Loucy (cell line): ENCODE data around the gene SULT1B1.
"Not testable (repeated sequence)": the region's sequence is repeated elsewhere in the genome, so short reads cannot be mapped to it uniquely, and the experiment has no call there.

Experiments used
- H2AFZ ChIP-seq: fragments of 200-600 bp; sonication (generic); 2 replicates; pipeline ENCODE4 v1.6.0; 2016; ENCODE audit warnings: antibody characterized with exemption, mild to moderate bottlenecking, low read length, moderate library complexity
- H3F3A ChIP-seq: fragments of 200-600 bp; 2 replicates; pipeline ENCODE4 v1.6.0; 2016; ENCODE audit warnings: antibody characterized with exemption, low read depth, mild to moderate bottlenecking
- H3K27me3 ChIP-seq: fragments of 200-600 bp; sonication (generic); 2 replicates; pipeline ENCODE4 v1.6.1; 2014; ENCODE audit warnings: low read length, mild to moderate bottlenecking; ENCODE audit not compliant: insufficient read depth, poor library complexity, severe bottlenecking
- H3K36me3 ChIP-seq: fragments of 200-600 bp; sonication (generic); 2 replicates; pipeline ENCODE4 v1.6.1; 2016; ENCODE audit warnings: low read length; ENCODE audit not compliant: insufficient read depth
- H3K4me1 ChIP-seq: fragments of 200-600 bp; sonication (generic); 2 replicates; pipeline ENCODE4 v1.5.1; 2014; ENCODE audit warnings: low read length, mild to moderate bottlenecking; ENCODE audit not compliant: insufficient read depth, poor library complexity, severe bottlenecking
- H3K4me2 ChIP-seq: fragments of 200-600 bp; sonication (generic); 2 replicates; pipeline ENCODE4 v1.6.0; 2014; ENCODE audit warnings: antibody characterized with exemption, low read length, low read depth, mild to moderate bottlenecking; ENCODE audit not compliant: poor library complexity, severe bottlenecking
- H3K4me3 ChIP-seq: fragments of 200-600 bp; sonication (generic); 2 replicates; pipeline ENCODE4 v1.5.1; 2014; ENCODE audit warnings: low read length, mild to moderate bottlenecking, mixed read lengths; ENCODE audit not compliant: poor library complexity, severe bottlenecking
- H3K79me2 ChIP-seq: fragments of 200-600 bp; sonication (generic); 2 replicates; pipeline ENCODE4 v1.6.1; 2014; ENCODE audit warnings: low read length; ENCODE audit not compliant: insufficient read depth
- H3K9ac ChIP-seq: fragments of 200-600 bp; sonication (generic); 2 replicates; pipeline ENCODE4 v1.6.0; 2014; ENCODE audit warnings: mild to moderate bottlenecking, low read depth, low read length, moderate library complexity; ENCODE audit not compliant: poor library complexity, severe bottlenecking
- H3K9me2 ChIP-seq: fragments of 200-600 bp; sonication (generic); replicated peaks from 2 replicates; pipeline ENCODE4 v1.6.1; 2016; ENCODE audit warnings: low read depth, low read length, mixed read lengths
- H3K9me3 ChIP-seq: fragments of 200-600 bp; sonication (generic); 2 replicates; pipeline ENCODE4 v1.6.1; 2014; ENCODE audit warnings: mild to moderate bottlenecking, antibody characterized with exemption, low read length, low read depth; ENCODE audit not compliant: insufficient read depth
- H4K20me1 ChIP-seq: fragments of 200-600 bp; sonication (generic); 2 replicates; pipeline ENCODE4 v1.6.0; 2014; ENCODE audit warnings: antibody characterized with exemption, low read length, mild to moderate bottlenecking; ENCODE audit not compliant: insufficient read depth, poor library complexity, severe bottlenecking
- CTCF ChIP-seq: fragments of 200-600 bp; sonication (generic); conservative IDR thresholded peaks from 2 replicates; pipeline ENCODE4 v1.5.1; 2014; ENCODE audit warnings: mild to moderate bottlenecking, antibody characterized with exemption, low read length
- EZH2phosphoT487 ChIP-seq: fragments of 200-600 bp; IDR thresholded peaks from 2 replicates; pipeline ENCODE4 v1.6.1; 2018; ENCODE audit warnings: antibody characterized with exemption, mild to moderate bottlenecking, moderate library complexity, borderline replicate concordance

Gene SULT1B1

GRCh38 chr4:69780141-69780540, 19.7 kb upstream of the SULT1B1 start:
- Histone ChIP-seq H3K4me2 (no peak overlapping the region), H2AFZ (no peak overlapping the region), H3K9me3 (no peaks in the 10 kb centered on the region), H4K20me1 (no peaks in the 10 kb centered on the region), H3K4me1 (no peaks in the 10 kb centered on the region), H3K79me2 (no peaks in the 10 kb centered on the region), H3K9me2 (no peaks in the 10 kb centered on the region), H3F3A (no peaks in the 10 kb centered on the region), H3K9ac (no peak overlapping the region), H3K4me3 (no peak overlapping the region), H3K36me3 (no peaks in the 10 kb centered on the region), H3K27me3 (no peaks in the 10 kb centered on the region)
- TF ChIP-seq EZH2phosphoT487 (no peak), CTCF (no peak)

GRCh38 chr4:69776696-69777095, 16.3 kb upstream of the SULT1B1 start:
- Histone ChIP-seq H4K20me1 (no peaks in the 10 kb centered on the region), H3K4me2 (no peak overlapping the region), H3K9me2 (no peaks in the 10 kb centered on the region), H3K27me3 (no peaks in the 10 kb centered on the region), H3K4me1 (no peaks in the 10 kb centered on the region), H3K9me3 (no peaks in the 10 kb centered on the region), H3K4me3 (no peak overlapping the region), H3F3A (no peaks in the 10 kb centered on the region), H3K79me2 (no peaks in the 10 kb centered on the region), H2AFZ (no peak overlapping the region), H3K36me3 (no peaks in the 10 kb centered on the region), H3K9ac (no peak overlapping the region)
- TF ChIP-seq CTCF (no peak), EZH2phosphoT487 (no peak)

- Histone ChIP-seq H3K4me1 (no peaks in the 10 kb centered on the region), H4K20me1 (no peaks in the 10 kb centered on the region), H3K27me3 (no peaks in the 10 kb centered on the region), H3K4me2 (no peak overlapping the region), H3K9me3 (no peaks in the 10 kb centered on the region), H3F3A (no peaks in the 10 kb centered on the region), H3K79me2 (no peaks in the 10 kb centered on the region), H3K9me2 (no peaks in the 10 kb centered on the region), H3K36me3 (no peaks in the 10 kb centered on the region), H3K9ac (no peak overlapping the region), H2AFZ (no peak overlapping the region), H3K4me3 (no peak overlapping the region)
- no peak for TF ChIP-seq EZH2phosphoT487
Measured at GRCh38 chr4:69775321-69775867, 15.0 kb upstream of the SULT1B1 start.

GRCh38 chr4:69773484-69773883, 13.1 kb upstream of the SULT1B1 start:
- H3K4me1 ChIP-seq, result no peaks in the 10 kb centered on the region
- H3K9me2 ChIP-seq, result no peaks in the 10 kb centered on the region
- H4K20me1 ChIP-seq, result no peaks in the 10 kb centered on the region
- no peak overlapping the region for H3K4me3 ChIP-seq
- no peak overlapping the region for H3K4me2 ChIP-seq
- no peaks in the 10 kb centered on the region for H3K9me3 ChIP-seq
- H3K9ac ChIP-seq, result no peak overlapping the region
- TF ChIP-seq EZH2phosphoT487, result no peak
- TF ChIP-seq CTCF, result no peak
- H3K79me2 ChIP-seq, result no peaks in the 10 kb centered on the region
- no peaks in the 10 kb centered on the region for H3F3A ChIP-seq
- H2AFZ ChIP-seq, result no peak overlapping the region
- no peaks in the 10 kb centered on the region for H3K27me3 ChIP-seq
- no peaks in the 10 kb centered on the region for H3K36me3 ChIP-seq

- H3K4me1 ChIP-seq, result peaks cover 10% of the 10 kb centered on the region
- not testable (repeated sequence) for H2AFZ ChIP-seq, H3K9me3 ChIP-seq, H3F3A ChIP-seq, H3K9me2 ChIP-seq, H4K20me1 ChIP-seq, H3K9ac ChIP-seq, H3K79me2 ChIP-seq, H3K4me2 ChIP-seq, H3K36me3 ChIP-seq, H3K27me3 ChIP-seq, H3K4me3 ChIP-seq
Measured at GRCh38 chr4:69768554-69768953, 8.1 kb upstream of the SULT1B1 start.
